Measurements from ENCODE around the gene KLF6. TPM values are rescaled to one million over a fixed set of nuclear protein-coding genes. Genes with fewer than 3 reads are reported as not detected.

Gene KLF6
- total and polyA plus RNA-seq, 2 experiments from 2014 or later: 19.6 to 35.4 TPM

- H3K9me3 Mint-ChIP-seq: no peaks in the 10 kb centered on the region; the same call in 2 of the 3 replicates
- H3K27me3 ChIP-seq (ENCODE audit: insufficient read depth): no peaks in the 10 kb centered on the region
- no peak overlapping the region for H2AFZ ChIP-seq
- H3K9me2 ChIP-seq (ENCODE audit: insufficient read depth): peaks cover 15% of the 10 kb centered on the region; the same call in 1 of the 2 replicates
- H3K4me1 Mint-ChIP-seq: peaks cover 15% of the 10 kb centered on the region
- ATAC-seq: no peak
- H3K27ac Mint-ChIP-seq: no peak overlapping the region
- H3K36me3 Mint-ChIP-seq (ENCODE audit: low read depth): no peaks in the 10 kb centered on the region
- H3K79me2 ChIP-seq (replicated peaks; ENCODE audit: insufficient read depth): no peaks in the 10 kb centered on the region
- peaks cover 8% of the 10 kb centered on the region for H3K4me1 ChIP-seq (ENCODE audit: insufficient read depth)
- H3F3A ChIP-seq (replicated peaks; ENCODE audit: low read depth): no peaks in the 10 kb centered on the region
- H3K4me2 ChIP-seq: no peak overlapping the region
- no peak overlapping the region for H3K27ac ChIP-seq (ENCODE audit: low read depth)
- no peak overlapping the region for H3K4me3 Mint-ChIP-seq
- no peak for DNase-seq (ENCODE audit: low spot score)
- no peak overlapping the region for H3K4me3 ChIP-seq
- H3K36me3 ChIP-seq (ENCODE audit: insufficient read depth): no peaks in the 10 kb centered on the region
- peaks cover 6% of the 10 kb centered on the region for H3K27me3 Mint-ChIP-seq (ENCODE audit: insufficient read depth, low read depth, poor library complexity)
- TF ChIP-seq ETS1 (IDR thresholded peaks at IDR 0.05) (no peak), POLR2AphosphoS5 (IDR thresholded peaks at IDR 0.05; ENCODE audit: low read depth) (no peak), ZNF331 (CRISPR knock-in tag; IDR thresholded peaks at IDR 0.05; ENCODE audit: low read depth) (no peak), NANOG (IDR thresholded peaks at IDR 0.05; ENCODE audit: borderline replicate concordance) (no peak), ZNF114 (CRISPR knock-in tag; IDR thresholded peaks at IDR 0.05) (no peak), ZNF462 (CRISPR knock-in tag; IDR thresholded peaks at IDR 0.05) (no peak), EZH2phosphoT487 (IDR thresholded peaks at IDR 0.05; ENCODE audit: unreplicated experiment) (no peak), EZH2 (IDR thresholded peaks at IDR 0.05; ENCODE audit: low read depth, unreplicated experiment) (no peak), CTCF (conservative IDR thresholded peaks at IDR 0.05; ENCODE audit: low read depth in 2 of 2) (no peak)
- no peaks in the 10 kb centered on the region for H4K20me1 ChIP-seq (replicated peaks; ENCODE audit: insufficient read depth)
These were observed 36.5 kb downstream of the KLF6 start for GRCh38 chr10:3748484-3748883.
